Calu3 (cell line): ENCODE measurements around the gene ANKRD42. TPM values are rescaled to one million over a fixed set of nuclear protein-coding genes. Genes with fewer than 3 reads are reported as not detected.

Experiments
- BruUV-seq: library from RNA; stranded (reverse); fragments of 400-500 nt; replicated peaks from 2 replicates; lab custom pipeline; 2021; lab: Mats Ljungman, UMichigan
- CTCF ChIA-PET: fragments of 300-600 bp; sonication (Branson Sonifier 250); formaldehyde crosslinking; loops from one replicate; lab custom pipeline; 2022; ENCODE audit warnings: antibody characterized with exemption; lab: Charles Lee
- DNase-seq: peaks from one replicate; pipeline ENCODE4 v3.0.0; 2022
- H3K27ac Mint-ChIP-seq: one replicate; pipeline ENCODE4 v1.8.0; 2022; ENCODE audit warnings: mixed read lengths; ENCODE audit not compliant: unreplicated experiment
- H3K27me3 Mint-ChIP-seq: one replicate; pipeline ENCODE4 v1.8.0; 2022; ENCODE audit warnings: mixed read lengths; ENCODE audit not compliant: unreplicated experiment
- H3K36me3 Mint-ChIP-seq: one replicate; pipeline ENCODE4 v1.8.0; 2022; ENCODE audit warnings: mild to moderate bottlenecking, moderate library complexity, mixed read lengths; ENCODE audit not compliant: insufficient read depth, unreplicated experiment
- H3K4me1 Mint-ChIP-seq: one replicate; pipeline ENCODE4 v1.8.0; 2022; ENCODE audit warnings: mild to moderate bottlenecking, low read depth, mixed read lengths; ENCODE audit not compliant: unreplicated experiment
- H3K4me3 Mint-ChIP-seq: one replicate; pipeline ENCODE4 v1.8.0; 2022; ENCODE audit warnings: mild to moderate bottlenecking, low read depth, moderate library complexity, mixed read lengths; ENCODE audit not compliant: unreplicated experiment
- H3K9me3 Mint-ChIP-seq: one replicate; pipeline ENCODE4 v1.8.0; 2022; ENCODE audit warnings: low read depth, mixed read lengths; ENCODE audit not compliant: unreplicated experiment
- intact Hi-C: fragments of 100-400 bp; cut with micrococcal nuclease; formaldehyde crosslinking; loops from one replicate; pipeline ENCODE4 v1.10.0; 2022; ENCODE audit not compliant: unreplicated experiment
- total RNA-seq: library from RNA; stranded (reverse); gene quantifications from 2 replicates; pipeline ENCODE4 v1.2.3, GENCODE V29; 2022
- TF ChIP-seq, protein P1 (sequence below): fragments of 200-600 bp; IDR thresholded peaks from one replicate; pipeline ENCODE4 v1.8.0; 2022; ENCODE audit warnings: antibody characterized with exemption; ENCODE audit not compliant: unreplicated experiment

Gene ANKRD42
- total RNA-seq, 1 experiment from 2014 or later, result 5.2 TPM

DNA sequence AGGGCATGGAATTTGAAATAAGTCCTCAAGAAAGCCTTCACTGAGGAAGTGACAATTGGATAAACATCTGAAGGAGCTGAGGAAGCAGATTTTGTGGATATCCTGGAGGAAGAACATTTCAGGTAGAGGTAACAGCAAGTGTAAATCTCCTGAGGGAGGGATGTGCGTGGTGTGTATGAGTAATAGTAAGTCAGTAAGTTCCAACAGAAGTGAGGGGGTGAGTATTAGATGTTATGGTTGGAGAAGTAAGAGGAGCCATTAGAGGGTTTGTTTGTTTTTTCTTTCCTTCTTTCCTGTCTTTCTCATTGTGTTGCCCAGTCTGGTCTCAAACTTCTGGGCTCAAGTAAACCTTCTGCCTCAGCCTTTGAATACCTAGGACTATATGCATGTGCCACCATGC lies 29.0 kb downstream of the ANKRD42 start:
- Mint-ChIP-seq H3K4me1 (no peaks in the 10 kb centered on the region), H3K36me3 (no peaks in the 10 kb centered on the region), H3K27me3 (peaks cover 10% of the 10 kb centered on the region), H3K27ac (no peak overlapping the region), H3K9me3 (no peaks in the 10 kb centered on the region), H3K4me3 (no peak overlapping the region)
- CTCF ChIA-PET, result no interaction called here
- intact Hi-C loops, result no loop called here
- no TSS peak for BruUV-seq
- TF ChIP-seq, protein P1, sequence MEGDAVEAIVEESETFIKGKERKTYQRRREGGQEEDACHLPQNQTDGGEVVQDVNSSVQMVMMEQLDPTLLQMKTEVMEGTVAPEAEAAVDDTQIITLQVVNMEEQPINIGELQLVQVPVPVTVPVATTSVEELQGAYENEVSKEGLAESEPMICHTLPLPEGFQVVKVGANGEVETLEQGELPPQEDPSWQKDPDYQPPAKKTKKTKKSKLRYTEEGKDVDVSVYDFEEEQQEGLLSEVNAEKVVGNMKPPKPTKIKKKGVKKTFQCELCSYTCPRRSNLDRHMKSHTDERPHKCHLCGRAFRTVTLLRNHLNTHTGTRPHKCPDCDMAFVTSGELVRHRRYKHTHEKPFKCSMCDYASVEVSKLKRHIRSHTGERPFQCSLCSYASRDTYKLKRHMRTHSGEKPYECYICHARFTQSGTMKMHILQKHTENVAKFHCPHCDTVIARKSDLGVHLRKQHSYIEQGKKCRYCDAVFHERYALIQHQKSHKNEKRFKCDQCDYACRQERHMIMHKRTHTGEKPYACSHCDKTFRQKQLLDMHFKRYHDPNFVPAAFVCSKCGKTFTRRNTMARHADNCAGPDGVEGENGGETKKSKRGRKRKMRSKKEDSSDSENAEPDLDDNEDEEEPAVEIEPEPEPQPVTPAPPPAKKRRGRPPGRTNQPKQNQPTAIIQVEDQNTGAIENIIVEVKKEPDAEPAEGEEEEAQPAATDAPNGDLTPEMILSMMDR, result no peak
- no peak for DNase-seq

DNA sequence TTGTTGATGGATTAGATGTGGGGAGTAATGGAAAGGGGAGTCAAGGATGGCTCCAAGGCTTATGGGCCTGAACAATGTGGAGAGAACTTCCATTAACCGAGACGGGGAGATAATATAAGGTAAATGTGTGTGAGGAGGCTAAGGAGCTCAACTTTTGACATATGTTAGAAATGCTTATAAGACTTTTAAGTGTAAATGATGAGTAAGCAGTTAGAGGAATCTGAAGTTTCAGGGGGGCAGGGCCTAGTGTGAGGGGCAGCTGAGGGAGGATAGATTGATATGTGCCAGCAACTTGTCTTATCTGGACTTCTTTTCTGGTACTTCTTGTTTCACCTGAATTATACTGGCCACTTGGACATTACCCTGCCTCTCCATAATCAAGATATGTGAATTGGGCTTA lies 29.9 kb downstream of the ANKRD42 start:
- no peak overlapping the region for H3K4me3 Mint-ChIP-seq
- intact Hi-C loops, result no loop called here
- CTCF ChIA-PET, result no interaction called here
- BruUV-seq, result no TSS peak
- no peaks in the 10 kb centered on the region for H3K4me1 Mint-ChIP-seq
- no peak for DNase-seq
- H3K27ac Mint-ChIP-seq, result no peak overlapping the region
- no peaks in the 10 kb centered on the region for H3K9me3 Mint-ChIP-seq
- H3K36me3 Mint-ChIP-seq, result no peaks in the 10 kb centered on the region
- H3K27me3 Mint-ChIP-seq, result peaks cover 10% of the 10 kb centered on the region
- TF ChIP-seq, protein P1, result no peak

DNA sequence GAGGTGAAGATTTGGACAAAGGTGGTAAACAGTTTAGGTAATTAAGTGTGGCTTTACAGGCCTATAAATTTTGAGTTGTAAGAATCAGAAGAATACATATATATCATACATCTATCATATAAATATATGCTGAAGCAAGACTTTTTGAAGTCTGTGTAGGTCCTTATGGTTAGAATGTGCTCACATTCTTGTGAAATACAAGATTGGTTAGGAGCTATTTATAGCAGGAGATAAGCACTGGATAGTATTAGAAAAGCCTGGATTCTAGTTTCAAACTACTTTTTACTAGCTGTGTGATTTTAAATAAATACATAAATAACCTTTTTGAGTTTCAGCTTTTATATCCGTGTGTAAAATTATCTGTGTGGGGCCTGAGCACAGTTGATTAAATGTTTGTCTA lies 42.3 kb downstream of the ANKRD42 start:
- Mint-ChIP-seq H3K36me3 (no peaks in the 10 kb centered on the region), H3K4me3 (no peak overlapping the region), H3K27me3 (no peaks in the 10 kb centered on the region), H3K4me1 (peaks cover 1% of the 10 kb centered on the region), H3K27ac (no peak overlapping the region), H3K9me3 (no peaks in the 10 kb centered on the region)
- CTCF ChIA-PET, result interaction anchor here (0.6 kb wide), 1 partner anchor 326 kb away, joined by 3 read pairs; no protein-coding TSS in a partner anchor
- intact Hi-C loops, result no loop called here
- DNase-seq, result no peak
- TF ChIP-seq, protein P1, result no peak
- no TSS peak for BruUV-seq

DNA sequence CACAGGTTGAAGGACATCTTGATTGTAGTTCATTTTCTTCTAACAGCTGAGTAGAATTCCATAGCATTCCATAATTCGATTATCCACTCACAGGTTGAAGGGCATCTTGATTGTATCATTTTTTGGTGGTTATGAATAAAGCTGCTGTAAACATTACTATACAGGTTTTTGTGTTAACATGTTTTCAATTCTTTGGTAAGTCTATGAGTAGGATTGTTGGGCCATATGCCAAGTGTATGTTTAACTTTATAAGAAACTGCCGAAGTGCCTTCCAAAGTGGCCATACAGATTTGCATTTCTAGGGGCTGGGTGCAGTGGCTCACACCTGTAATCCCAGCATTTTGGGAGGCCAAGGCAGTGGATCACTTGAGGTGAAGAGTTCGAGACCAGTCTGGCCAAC lies 44.6 kb downstream of the ANKRD42 start:
- H3K27ac Mint-ChIP-seq, result no peak overlapping the region
- DNase-seq, result no peak
- no peaks in the 10 kb centered on the region for H3K9me3 Mint-ChIP-seq
- peaks cover 9% of the 10 kb centered on the region for H3K4me1 Mint-ChIP-seq
- no peaks in the 10 kb centered on the region for H3K36me3 Mint-ChIP-seq
- no TSS peak for BruUV-seq
- CTCF ChIA-PET, result no interaction called here
- no peaks in the 10 kb centered on the region for H3K27me3 Mint-ChIP-seq
- no peak overlapping the region for H3K4me3 Mint-ChIP-seq
- intact Hi-C loops, result no loop called here
- TF ChIP-seq, protein P1, result no peak
